ENCODE data around the gene RGMA. TPM values are rescaled to one million over a fixed set of nuclear protein-coding genes. Genes with fewer than 3 reads are reported as not detected.

Gene RGMA
- total RNA-seq, 2 donors from 2014 or later, result 37.7 to 67.1 TPM

DNA sequence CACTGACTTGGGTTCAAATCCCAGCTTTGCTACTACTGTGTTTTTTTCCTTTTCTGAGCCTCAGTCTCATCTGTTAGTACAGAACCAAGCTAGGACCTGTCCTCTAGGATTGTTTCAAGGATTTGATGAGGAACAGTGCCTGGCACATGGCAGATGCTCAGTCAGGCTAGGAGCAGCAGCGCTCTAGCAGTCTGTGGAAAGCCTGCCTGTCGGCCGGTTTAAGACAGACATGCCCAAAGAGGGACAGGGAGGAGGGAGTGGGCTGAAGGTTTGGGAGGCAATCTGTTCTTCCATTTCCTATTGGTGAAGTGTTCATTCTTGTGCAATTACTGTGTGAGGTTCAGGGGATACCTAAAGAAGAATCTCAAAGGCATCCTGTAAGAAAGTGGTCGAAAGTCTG lies 35.1 kb upstream of the RGMA start:
- DNase-seq, result no peak
- Histone ChIP-seq H3K9me3 (ENCODE audit: control insufficient read depth, low read length) (no peaks in the 10 kb centered on the region), H3K27me3 (ENCODE audit: control insufficient read depth, insufficient read depth, low read length, poor library complexity, severe bottlenecking) (no peaks in the 10 kb centered on the region), H3K4me3 (ENCODE audit: low read length) (no peak overlapping the region), H3K36me3 (ENCODE audit: control insufficient read depth, insufficient read depth, low read length) (no peaks in the 10 kb centered on the region), H3K27ac (ENCODE audit: low read depth, low read length) (no peak overlapping the region), H3K9ac (ENCODE audit: extremely low read depth, low read length, poor library complexity, severe bottlenecking) (no peak overlapping the region), H3K4me1 (ENCODE audit: control insufficient read depth, insufficient read depth, low read length) (peaks cover 4% of the 10 kb centered on the region)
- Mint-ChIP-seq H3K9me3 (no peaks in the 10 kb centered on the region), H3K27me3 (ENCODE audit: insufficient read depth) (peaks cover 7% of the 10 kb centered on the region), H3K4me1 (peaks cover 7% of the 10 kb centered on the region), H3K36me3 (ENCODE audit: low read depth) (no peaks in the 10 kb centered on the region), H3K4me3 (no peak overlapping the region), H3K27ac (no peak overlapping the region)
- WGBS, 2 experiments (ENCODE audit: insufficient coverage in 1 of 2, insufficient read length in 1 of 2), result 86 to 91% methylated on average over 4 of the region's 4 CpGs
- TF ChIP-seq, protein P1, sequence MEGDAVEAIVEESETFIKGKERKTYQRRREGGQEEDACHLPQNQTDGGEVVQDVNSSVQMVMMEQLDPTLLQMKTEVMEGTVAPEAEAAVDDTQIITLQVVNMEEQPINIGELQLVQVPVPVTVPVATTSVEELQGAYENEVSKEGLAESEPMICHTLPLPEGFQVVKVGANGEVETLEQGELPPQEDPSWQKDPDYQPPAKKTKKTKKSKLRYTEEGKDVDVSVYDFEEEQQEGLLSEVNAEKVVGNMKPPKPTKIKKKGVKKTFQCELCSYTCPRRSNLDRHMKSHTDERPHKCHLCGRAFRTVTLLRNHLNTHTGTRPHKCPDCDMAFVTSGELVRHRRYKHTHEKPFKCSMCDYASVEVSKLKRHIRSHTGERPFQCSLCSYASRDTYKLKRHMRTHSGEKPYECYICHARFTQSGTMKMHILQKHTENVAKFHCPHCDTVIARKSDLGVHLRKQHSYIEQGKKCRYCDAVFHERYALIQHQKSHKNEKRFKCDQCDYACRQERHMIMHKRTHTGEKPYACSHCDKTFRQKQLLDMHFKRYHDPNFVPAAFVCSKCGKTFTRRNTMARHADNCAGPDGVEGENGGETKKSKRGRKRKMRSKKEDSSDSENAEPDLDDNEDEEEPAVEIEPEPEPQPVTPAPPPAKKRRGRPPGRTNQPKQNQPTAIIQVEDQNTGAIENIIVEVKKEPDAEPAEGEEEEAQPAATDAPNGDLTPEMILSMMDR (conservative IDR thresholded peaks at IDR 0.05), result no peak

DNA sequence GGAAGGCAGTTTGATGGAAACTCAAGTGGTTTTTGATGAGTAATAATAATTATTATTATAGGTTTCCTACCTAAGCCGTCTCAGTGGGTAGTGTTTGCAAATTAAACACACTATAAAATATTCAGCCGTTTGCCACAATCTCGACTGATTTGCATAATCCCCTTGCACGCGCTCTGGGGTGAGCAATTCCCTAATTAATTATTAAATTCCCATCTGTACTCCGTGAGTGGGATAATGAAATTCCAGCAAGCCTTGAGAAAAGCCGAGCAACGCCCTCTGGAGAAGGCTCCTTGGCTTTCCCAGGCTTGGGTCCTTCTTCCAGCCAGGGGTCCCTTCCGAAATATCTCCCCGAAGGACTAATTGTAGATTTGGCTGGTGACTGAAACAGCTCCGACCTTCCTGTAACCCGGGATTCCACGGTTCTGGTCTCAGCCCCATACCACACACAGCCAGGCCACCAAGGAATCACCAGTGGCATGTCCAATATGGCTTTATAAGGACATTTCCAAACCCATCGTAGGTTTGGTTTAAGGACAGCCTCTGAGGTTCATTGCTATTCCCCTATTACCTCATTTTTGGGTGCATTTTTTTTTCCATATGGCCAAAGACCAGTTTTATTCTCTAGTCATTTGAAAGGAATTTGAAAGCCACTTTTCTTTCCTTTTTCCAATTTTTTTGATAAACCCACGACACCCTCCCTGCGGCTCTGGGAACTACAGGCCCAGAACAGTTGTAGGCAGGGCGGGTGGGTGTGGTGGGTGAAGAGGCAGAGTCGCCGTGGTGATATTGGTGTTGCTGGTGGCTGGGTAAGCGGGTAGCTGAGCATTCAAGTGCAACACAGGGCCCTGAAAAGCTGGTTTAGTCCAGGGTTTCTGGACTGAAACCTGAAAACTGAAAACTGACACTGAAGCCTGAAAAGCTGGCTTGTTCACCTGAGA lies 33.2 kb upstream of the RGMA start:
- Histone ChIP-seq H3K4me1 (ENCODE audit: control insufficient read depth, insufficient read depth, low read length) (peaks cover 4% of the 10 kb centered on the region), H3K27me3 (ENCODE audit: control insufficient read depth, insufficient read depth, low read length, poor library complexity, severe bottlenecking) (no peaks in the 10 kb centered on the region), H3K9ac (ENCODE audit: extremely low read depth, low read length, poor library complexity, severe bottlenecking) (no peak overlapping the region), H3K27ac (ENCODE audit: low read depth, low read length) (no peak overlapping the region), H3K4me3 (ENCODE audit: low read length) (no peak overlapping the region), H3K9me3 (ENCODE audit: control insufficient read depth, low read length) (no peaks in the 10 kb centered on the region), H3K36me3 (ENCODE audit: control insufficient read depth, insufficient read depth, low read length) (no peaks in the 10 kb centered on the region)
- DNase-seq, result no peak
- no peak overlapping the region for H3K4me3 Mint-ChIP-seq
- H3K27me3 Mint-ChIP-seq (ENCODE audit: insufficient read depth), result peaks cover 12% of the 10 kb centered on the region
- WGBS, 2 experiments (ENCODE audit: insufficient coverage in 1 of 2, insufficient read length in 1 of 2), result 92 to 93% methylated on average over 17 to 20 of the region's 20 CpGs
- H3K36me3 Mint-ChIP-seq (ENCODE audit: low read depth), result no peaks in the 10 kb centered on the region
- H3K9me3 Mint-ChIP-seq, result no peaks in the 10 kb centered on the region
- H3K4me1 Mint-ChIP-seq, result peaks cover 7% of the 10 kb centered on the region
- TF ChIP-seq, protein P1 (conservative IDR thresholded peaks at IDR 0.05), result no peak
- no peak overlapping the region for H3K27ac Mint-ChIP-seq

DNA sequence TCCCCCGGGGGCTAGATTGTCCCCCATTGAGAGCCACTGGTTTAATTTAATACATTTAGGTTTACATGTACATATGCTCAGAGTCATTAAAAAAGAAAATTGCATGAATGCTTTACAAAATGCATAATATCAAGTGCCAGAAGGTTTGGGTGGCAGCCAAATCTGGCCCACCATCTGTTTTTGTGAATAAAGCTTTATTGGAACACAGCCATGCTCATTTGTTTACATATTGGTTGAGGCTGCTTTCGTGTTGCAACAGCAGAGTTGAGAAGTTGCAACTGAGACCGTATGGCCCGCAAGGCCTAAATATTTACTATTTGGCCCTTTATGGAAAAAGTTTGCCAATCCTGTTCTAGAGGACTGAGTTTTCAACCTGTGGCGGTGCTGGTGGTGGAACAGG lies 32.1 kb upstream of the RGMA start:
- H3K4me1 Mint-ChIP-seq, result peaks cover 7% of the 10 kb centered on the region
- H3K27ac Mint-ChIP-seq, result no peak overlapping the region
- WGBS, 2 experiments (ENCODE audit: insufficient coverage in 1 of 2, insufficient read length in 1 of 2), result 85 to 100% methylated on average over 4 to 5 of the region's 5 CpGs
- Histone ChIP-seq H3K27me3 (ENCODE audit: control insufficient read depth, insufficient read depth, low read length, poor library complexity, severe bottlenecking) (no peaks in the 10 kb centered on the region), H3K4me1 (ENCODE audit: control insufficient read depth, insufficient read depth, low read length) (peaks cover 4% of the 10 kb centered on the region), H3K36me3 (ENCODE audit: control insufficient read depth, insufficient read depth, low read length) (no peaks in the 10 kb centered on the region), H3K27ac (ENCODE audit: low read depth, low read length) (no peak overlapping the region), H3K9me3 (ENCODE audit: control insufficient read depth, low read length) (no peaks in the 10 kb centered on the region), H3K4me3 (ENCODE audit: low read length) (no peak overlapping the region), H3K9ac (ENCODE audit: extremely low read depth, low read length, poor library complexity, severe bottlenecking) (no peak overlapping the region)
- H3K9me3 Mint-ChIP-seq, result no peaks in the 10 kb centered on the region
- H3K4me3 Mint-ChIP-seq, result no peak overlapping the region
- DNase-seq, result no peak
- H3K36me3 Mint-ChIP-seq (ENCODE audit: low read depth), result no peaks in the 10 kb centered on the region
- H3K27me3 Mint-ChIP-seq (ENCODE audit: insufficient read depth), result peaks cover 13% of the 10 kb centered on the region
- TF ChIP-seq, protein P1 (conservative IDR thresholded peaks at IDR 0.05), result no peak

Measured in endodermal cell (in vitro differentiated cells).